ENCODE data around the gene NPAS3.

GRCh38 chr14:33622496-33622895 is 683.8 kb downstream of the NPAS3 start:
- TF ChIP-seq GATA1 (IDR thresholded peaks at IDR 0.05; ENCODE audit: low read depth, low read length) (no peak), POLR2A (IDR thresholded peaks at IDR 0.05; ENCODE audit: low read length) (no peak)

Measured in erythroblast (primary cell).